ENCODE measurements around the gene FBXO47.
A peak's percentile ranks its signal among the peaks of the same experiment; 100 is the strongest.

Gene FBXO47

GRCh38 chr17:38926293-38927070 is 40.7 kb downstream of the FBXO47 start:
- Histone ChIP-seq H3K27me3 (ENCODE audit: insufficient read depth, low read depth) (no peaks in the 10 kb centered on the region), H3K9ac (no peak overlapping the region), H3K4me1 (ENCODE audit: low read depth, poor library complexity, severe bottlenecking) (peaks cover 19% of the 10 kb centered on the region), H3K27ac (peak overlapping the region; percentile 12; the same call in 1 of the 2 replicates), H3K4me3 (IDR thresholded peaks at IDR 0.05; ENCODE audit: insufficient read depth, low read depth, low read length) (no peak overlapping the region), H3K36me3 (ENCODE audit: insufficient read depth) (no peaks in the 10 kb centered on the region), H4K20me1 (ENCODE audit: insufficient read depth) (no peaks in the 10 kb centered on the region), H2AFZ (ENCODE audit: low read depth) (no peak overlapping the region), H3K79me2 (ENCODE audit: insufficient read depth, low read depth) (no peaks in the 10 kb centered on the region), H3K4me2 (peak overlapping the region; percentile 8; the same call in 1 of the 2 replicates)
- TF ChIP-seq, protein P1, sequence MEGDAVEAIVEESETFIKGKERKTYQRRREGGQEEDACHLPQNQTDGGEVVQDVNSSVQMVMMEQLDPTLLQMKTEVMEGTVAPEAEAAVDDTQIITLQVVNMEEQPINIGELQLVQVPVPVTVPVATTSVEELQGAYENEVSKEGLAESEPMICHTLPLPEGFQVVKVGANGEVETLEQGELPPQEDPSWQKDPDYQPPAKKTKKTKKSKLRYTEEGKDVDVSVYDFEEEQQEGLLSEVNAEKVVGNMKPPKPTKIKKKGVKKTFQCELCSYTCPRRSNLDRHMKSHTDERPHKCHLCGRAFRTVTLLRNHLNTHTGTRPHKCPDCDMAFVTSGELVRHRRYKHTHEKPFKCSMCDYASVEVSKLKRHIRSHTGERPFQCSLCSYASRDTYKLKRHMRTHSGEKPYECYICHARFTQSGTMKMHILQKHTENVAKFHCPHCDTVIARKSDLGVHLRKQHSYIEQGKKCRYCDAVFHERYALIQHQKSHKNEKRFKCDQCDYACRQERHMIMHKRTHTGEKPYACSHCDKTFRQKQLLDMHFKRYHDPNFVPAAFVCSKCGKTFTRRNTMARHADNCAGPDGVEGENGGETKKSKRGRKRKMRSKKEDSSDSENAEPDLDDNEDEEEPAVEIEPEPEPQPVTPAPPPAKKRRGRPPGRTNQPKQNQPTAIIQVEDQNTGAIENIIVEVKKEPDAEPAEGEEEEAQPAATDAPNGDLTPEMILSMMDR (conservative IDR thresholded peaks at IDR 0.05; ENCODE audit: low read depth, low read length) = no peak

DNA sequence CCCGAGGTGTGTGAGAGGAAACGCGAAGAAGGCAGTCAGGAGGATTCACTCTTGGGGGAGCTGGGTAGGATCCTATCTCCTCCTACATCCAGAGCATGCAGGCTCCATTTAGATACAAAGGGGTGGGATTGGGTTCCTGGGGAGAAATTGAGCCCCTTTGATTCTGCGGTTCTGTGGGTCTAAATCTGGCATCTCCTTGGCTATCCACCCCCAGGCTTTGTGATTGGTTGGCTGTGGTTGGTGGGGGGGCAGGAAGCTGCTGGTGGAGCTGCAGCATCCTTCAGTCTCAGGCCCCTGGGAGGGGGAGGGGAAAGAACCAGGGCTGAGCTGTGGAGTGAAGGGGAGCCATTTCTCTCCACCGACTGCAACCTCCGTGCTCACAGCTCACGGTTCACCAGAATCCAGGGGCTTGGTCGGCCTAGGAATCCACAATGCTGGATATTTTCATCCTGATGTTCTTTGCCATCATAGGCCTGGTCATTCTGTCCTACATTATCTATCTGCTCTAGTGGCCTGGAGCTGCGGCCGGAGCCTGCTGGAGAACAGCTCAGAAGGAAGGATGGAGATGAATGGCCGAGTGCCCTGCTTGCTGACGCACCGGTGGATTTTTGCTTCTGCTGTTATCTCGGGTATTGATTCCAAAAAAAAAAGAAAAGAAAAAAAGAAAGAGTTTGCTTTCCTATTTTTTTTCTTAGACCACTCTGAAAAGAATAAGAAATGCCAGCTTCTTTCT is 41.8 kb downstream of the FBXO47 start, which contains the start of gene LASP1NB:
TSS of gene LASP1NB (plus strand) at position 352 of the 733 bp plus-strand sequence.
- H3K27me3 ChIP-seq (ENCODE audit: insufficient read depth, low read depth) = no peaks in the 10 kb centered on the region
- H4K20me1 ChIP-seq (ENCODE audit: insufficient read depth) = no peaks in the 10 kb centered on the region
- H3K4me2 ChIP-seq = peak within 1 kb of the TSS; percentile 8; the same call in 1 of the 2 replicates
- no peak within 1 kb of the TSS for H3K9ac ChIP-seq
- H3K4me3 ChIP-seq (IDR thresholded peaks at IDR 0.05; ENCODE audit: insufficient read depth, low read depth, low read length) = no peak within 1 kb of the TSS
- H3K4me1 ChIP-seq (ENCODE audit: low read depth, poor library complexity, severe bottlenecking) = peaks cover 19% of the 10 kb centered on the region
- H3K36me3 ChIP-seq (ENCODE audit: insufficient read depth) = no peaks in the 10 kb centered on the region
- peak within 1 kb of the TSS; percentile 12; the same call in 1 of the 2 replicates for H3K27ac ChIP-seq
- H3K79me2 ChIP-seq (ENCODE audit: insufficient read depth, low read depth) = no peaks in the 10 kb centered on the region
- TF ChIP-seq, protein P1 (conservative IDR thresholded peaks at IDR 0.05; ENCODE audit: low read depth, low read length) = no peak
- H2AFZ ChIP-seq (ENCODE audit: low read depth) = no peak within 1 kb of the TSS

GRCh38 chr17:38922538-38923297 is 44.5 kb downstream of the FBXO47 start:
- TF ChIP-seq, protein P1 (conservative IDR thresholded peaks at IDR 0.05; ENCODE audit: low read depth, low read length) = no peak
- H3K4me1 ChIP-seq (ENCODE audit: low read depth, poor library complexity, severe bottlenecking) = peaks cover 19% of the 10 kb centered on the region
- H4K20me1 ChIP-seq (ENCODE audit: insufficient read depth) = no peaks in the 10 kb centered on the region
- no peak overlapping the region for H3K4me3 ChIP-seq (IDR thresholded peaks at IDR 0.05; ENCODE audit: insufficient read depth, low read depth, low read length)
- H2AFZ ChIP-seq (ENCODE audit: low read depth) = no peak overlapping the region
- H3K79me2 ChIP-seq (ENCODE audit: insufficient read depth, low read depth) = no peaks in the 10 kb centered on the region
- no peak overlapping the region for H3K4me2 ChIP-seq
- H3K27ac ChIP-seq = no peak overlapping the region
- H3K27me3 ChIP-seq (ENCODE audit: insufficient read depth, low read depth) = no peaks in the 10 kb centered on the region
- no peak overlapping the region for H3K9ac ChIP-seq
- H3K36me3 ChIP-seq (ENCODE audit: insufficient read depth) = no peaks in the 10 kb centered on the region

- Histone ChIP-seq H3K4me1 (ENCODE audit: low read depth, poor library complexity, severe bottlenecking) (peaks cover 14% of the 10 kb centered on the region), H3K9ac (no peak overlapping the region), H4K20me1 (ENCODE audit: insufficient read depth) (no peaks in the 10 kb centered on the region), H3K4me2 (no peak overlapping the region), H3K27ac (no peak overlapping the region), H3K79me2 (ENCODE audit: insufficient read depth, low read depth) (no peaks in the 10 kb centered on the region), H2AFZ (ENCODE audit: low read depth) (no peak overlapping the region), H3K27me3 (ENCODE audit: insufficient read depth, low read depth) (no peaks in the 10 kb centered on the region), H3K4me3 (IDR thresholded peaks at IDR 0.05; ENCODE audit: insufficient read depth, low read depth, low read length) (no peak overlapping the region), H3K36me3 (ENCODE audit: insufficient read depth) (no peaks in the 10 kb centered on the region)
- TF ChIP-seq, protein P1 (conservative IDR thresholded peaks at IDR 0.05; ENCODE audit: low read depth, low read length) = no peak
Measured at GRCh38 chr17:38921756-38922411, 45.3 kb downstream of the FBXO47 start.
